PFSK-1 (cell line): ENCODE measurements around the gene IDH3G.

Experiments
- FOXP2 ChIP-seq: optimal IDR thresholded peaks from 2 replicates; pipeline ENCODE3; 2011; ENCODE audit warnings: borderline replicate concordance, control low read depth, inconsistent platforms; ENCODE audit not compliant: insufficient read depth; ENCODE audit errors: extremely low read length, extremely low read depth
- POLR2AphosphoS5 ChIP-seq: IDR thresholded peaks from 2 replicates; pipeline ENCODE4 v1.6.1; 2012; ENCODE audit warnings: low read depth, mild to moderate bottlenecking, control low read depth, low read length, moderate library complexity
- SIN3A ChIP-seq: IDR thresholded peaks from 2 replicates; pipeline ENCODE4 v1.6.1; 2012; ENCODE audit warnings: mild to moderate bottlenecking, low read length, moderate library complexity, borderline replicate concordance; ENCODE audit not compliant: insufficient read depth
- TAF1 ChIP-seq: IDR thresholded peaks from 2 replicates; pipeline ENCODE4 v1.6.1; 2012; ENCODE audit warnings: low read length, control low read depth, borderline replicate concordance; ENCODE audit not compliant: insufficient read depth
- TF ChIP-seq, protein P1 (sequence below), 2 experiments: IDR thresholded peaks; 2 replicates each; pipeline versions ENCODE4 v1.6.1 to v1.8.0; 2011 to 2012; ENCODE audit warnings: low read depth in 2 of 2, low read length in 2 of 2, control low read depth in 1 of 2, inconsistent platforms in 1 of 2, mild to moderate bottlenecking in 1 of 2, moderate library complexity in 1 of 2; ENCODE audit not compliant: insufficient read depth in 1 of 2

The IDH3G gene

DNA sequence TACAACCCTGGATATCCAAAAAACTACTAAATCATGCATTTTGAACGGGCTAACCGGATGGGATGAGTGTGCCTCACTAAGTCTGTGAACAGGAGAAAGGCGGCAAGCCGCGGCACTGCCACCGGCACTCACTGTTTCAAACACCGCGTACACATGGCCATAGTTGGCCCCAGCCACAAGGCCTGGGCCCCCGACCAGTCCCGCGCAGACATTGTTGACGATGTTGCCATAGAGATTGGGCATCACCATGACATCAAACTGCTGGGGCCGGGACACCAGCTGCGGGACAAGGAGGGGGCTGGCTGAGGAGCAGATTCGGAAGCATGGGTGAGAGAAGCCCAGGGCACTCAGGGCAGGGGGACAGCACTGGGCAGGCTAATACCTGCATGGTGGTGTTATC, 7.5 kb downstream of the IDH3G start:
- TF ChIP-seq FOXP2: no peak
- TF ChIP-seq TAF1: no peak
- no peak for TF ChIP-seq SIN3A
- no peak for TF ChIP-seq POLR2AphosphoS5

DNA sequence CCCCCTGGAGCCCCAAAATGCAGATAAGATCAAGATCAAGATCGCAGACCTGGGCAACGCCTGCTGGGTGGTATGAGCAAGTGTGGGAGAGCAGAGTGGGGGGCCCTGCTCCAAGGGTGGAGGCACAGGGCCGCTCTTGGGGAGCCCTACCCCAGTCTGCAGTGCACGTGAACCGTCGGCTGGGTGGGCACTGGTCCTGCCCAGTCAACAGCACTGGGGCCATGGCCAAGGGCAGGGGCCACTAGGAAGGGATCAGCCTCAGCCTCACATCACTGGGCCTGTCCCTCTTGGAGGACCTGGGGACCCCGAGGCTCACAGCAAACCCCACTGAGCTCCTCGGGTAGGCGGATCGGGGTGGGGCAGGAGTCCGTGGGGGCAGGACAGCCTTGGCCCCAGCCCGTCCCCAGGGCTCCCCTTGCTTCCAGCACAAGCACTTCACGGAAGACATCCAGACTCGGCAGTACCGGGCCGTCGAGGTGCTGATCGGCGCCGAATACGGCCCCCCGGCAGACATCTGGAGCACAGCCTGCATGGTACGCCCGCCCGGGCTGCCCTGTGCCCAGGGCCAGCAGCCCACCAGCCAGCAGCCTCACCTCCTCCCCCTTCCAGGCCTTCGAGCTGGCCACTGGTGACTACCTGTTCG, 9.7 kb downstream of the IDH3G start:
- TF ChIP-seq SIN3A (no peak), FOXP2 (no peak), POLR2AphosphoS5 (no peak)
- TF ChIP-seq, protein P1, sequence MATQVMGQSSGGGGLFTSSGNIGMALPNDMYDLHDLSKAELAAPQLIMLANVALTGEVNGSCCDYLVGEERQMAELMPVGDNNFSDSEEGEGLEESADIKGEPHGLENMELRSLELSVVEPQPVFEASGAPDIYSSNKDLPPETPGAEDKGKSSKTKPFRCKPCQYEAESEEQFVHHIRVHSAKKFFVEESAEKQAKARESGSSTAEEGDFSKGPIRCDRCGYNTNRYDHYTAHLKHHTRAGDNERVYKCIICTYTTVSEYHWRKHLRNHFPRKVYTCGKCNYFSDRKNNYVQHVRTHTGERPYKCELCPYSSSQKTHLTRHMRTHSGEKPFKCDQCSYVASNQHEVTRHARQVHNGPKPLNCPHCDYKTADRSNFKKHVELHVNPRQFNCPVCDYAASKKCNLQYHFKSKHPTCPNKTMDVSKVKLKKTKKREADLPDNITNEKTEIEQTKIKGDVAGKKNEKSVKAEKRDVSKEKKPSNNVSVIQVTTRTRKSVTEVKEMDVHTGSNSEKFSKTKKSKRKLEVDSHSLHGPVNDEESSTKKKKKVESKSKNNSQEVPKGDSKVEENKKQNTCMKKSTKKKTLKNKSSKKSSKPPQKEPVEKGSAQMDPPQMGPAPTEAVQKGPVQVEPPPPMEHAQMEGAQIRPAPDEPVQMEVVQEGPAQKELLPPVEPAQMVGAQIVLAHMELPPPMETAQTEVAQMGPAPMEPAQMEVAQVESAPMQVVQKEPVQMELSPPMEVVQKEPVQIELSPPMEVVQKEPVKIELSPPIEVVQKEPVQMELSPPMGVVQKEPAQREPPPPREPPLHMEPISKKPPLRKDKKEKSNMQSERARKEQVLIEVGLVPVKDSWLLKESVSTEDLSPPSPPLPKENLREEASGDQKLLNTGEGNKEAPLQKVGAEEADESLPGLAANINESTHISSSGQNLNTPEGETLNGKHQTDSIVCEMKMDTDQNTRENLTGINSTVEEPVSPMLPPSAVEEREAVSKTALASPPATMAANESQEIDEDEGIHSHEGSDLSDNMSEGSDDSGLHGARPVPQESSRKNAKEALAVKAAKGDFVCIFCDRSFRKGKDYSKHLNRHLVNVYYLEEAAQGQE (IDR thresholded peaks at IDR 0.05; ENCODE audit: insufficient read depth in 1 of 2, low read depth in 2 of 2, low read length in 2 of 2): no peak

- TF ChIP-seq SIN3A: no peak
- TF ChIP-seq, protein P1 (IDR thresholded peaks at IDR 0.05; ENCODE audit: insufficient read depth in 1 of 2, low read depth in 2 of 2, low read length in 2 of 2): no peak
- TF ChIP-seq FOXP2: no peak
- TF ChIP-seq TAF1: no peak
- no peak for TF ChIP-seq POLR2AphosphoS5
These were observed 10.7 kb downstream of the IDH3G start for GRCh38 chrX:153783378-153784013.

DNA sequence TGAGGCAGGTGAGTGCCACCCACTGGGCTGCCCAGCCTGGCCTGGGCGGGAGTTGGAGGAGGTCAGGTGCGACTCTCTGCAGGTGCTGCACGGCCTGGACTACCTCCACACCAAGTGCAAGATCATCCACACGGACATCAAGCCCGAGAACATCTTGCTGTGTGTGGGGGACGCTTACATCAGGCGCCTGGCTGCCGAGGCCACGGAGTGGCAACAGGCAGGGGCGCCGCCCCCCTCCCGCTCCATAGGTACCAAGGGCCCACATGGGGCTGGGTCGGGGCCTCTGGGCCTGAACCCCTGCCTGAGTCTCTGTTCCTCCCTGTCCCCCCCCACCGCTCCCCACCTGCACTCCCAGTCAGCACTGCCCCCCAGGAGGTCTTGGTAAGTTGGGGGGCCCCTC, 11.3 kb downstream of the IDH3G start:
- TF ChIP-seq POLR2AphosphoS5: no peak
- TF ChIP-seq SIN3A: no peak
- no peak for TF ChIP-seq TAF1
- TF ChIP-seq FOXP2: no peak
- TF ChIP-seq, protein P1 (IDR thresholded peaks at IDR 0.05; ENCODE audit: insufficient read depth in 1 of 2, low read depth in 2 of 2, low read length in 2 of 2): no peak

DNA sequence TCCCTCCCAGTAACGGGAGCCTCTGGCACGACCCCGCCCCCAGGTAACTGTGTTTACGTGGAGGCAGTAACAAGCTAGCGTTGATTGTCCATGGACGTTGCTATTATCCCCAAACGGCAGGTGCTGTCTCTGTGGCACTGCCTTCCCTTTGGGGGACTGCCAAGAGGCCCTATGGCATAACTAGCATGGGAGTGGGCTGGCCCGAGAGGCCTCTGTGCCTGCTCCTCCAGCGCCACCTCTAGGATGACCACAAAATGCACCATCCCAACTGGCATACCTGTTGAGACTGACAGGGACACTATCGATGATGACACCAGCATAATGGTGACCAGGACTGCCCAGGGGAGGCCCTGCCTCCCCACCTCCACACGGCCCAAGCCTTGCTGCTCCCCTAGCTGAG, 11.9 kb downstream of the IDH3G start:
- TF ChIP-seq FOXP2: no peak
- TF ChIP-seq, protein P1 (IDR thresholded peaks at IDR 0.05; ENCODE audit: insufficient read depth in 1 of 2, low read depth in 2 of 2, low read length in 2 of 2): no peak
- no peak for TF ChIP-seq POLR2AphosphoS5
- TF ChIP-seq SIN3A: no peak
- no peak for TF ChIP-seq TAF1
